SK-N-SH (cell line): Measurements from ENCODE around the gene RPGR. TPM values are rescaled to one million over a fixed set of nuclear protein-coding genes. Genes with fewer than 3 reads are reported as not detected.

Experiments used
- CTCF ChIA-PET: fragments of 300-600, 350-600 bp; formaldehyde crosslinking; extraction: SDS; loops from one replicate; lab custom pipeline; 2021; lab: Yijun Ruan, JAX
- POLR2A ChIA-PET: fragments of 350-600 bp; sonication (Branson Sonifier 250); formaldehyde crosslinking; extraction: SDS; loops from one replicate; lab custom pipeline; 2020; ENCODE audit warnings: antibody characterized with exemption, inconsistent platforms; lab: Yijun Ruan, JAX
- DNase-seq: peaks from one replicate; pipeline ENCODE4 v3.0.0; 2012
- H2AFZ ChIP-seq: fragments of 200-600 bp; sonication (generic); 2 replicates; pipeline ENCODE4 v1.8.1; 2016; ENCODE audit warnings: antibody characterized with exemption, mild to moderate bottlenecking, low read depth
- H3F3A ChIP-seq: fragments of 200-600 bp; sonication (generic); replicated peaks from 2 replicates; pipeline ENCODE3; 2016; ENCODE audit warnings: antibody characterized with exemption, mild to moderate bottlenecking; ENCODE audit not compliant: insufficient read depth
- H3K27ac ChIP-seq, 2 experiments: fragments of 200-500 bp in 1 of 2; fragments of 200-600 bp in 1 of 2; sonication (Bioruptor generic) in 1 of 2; sonication (generic), shearing (Covaris generic) in 1 of 2; 2 replicates each; pipeline versions ENCODE4 v1.5.1 to v1.6.1; 2014 to 2016; ENCODE audit warnings: low read depth in 2 of 2, inconsistent platforms in 1 of 2, low read length in 1 of 2, mild to moderate bottlenecking in 1 of 2, mixed read lengths in 1 of 2
- H3K27me3 ChIP-seq: fragments of 200-600 bp; sonication (generic), shearing (Covaris generic); 2 replicates; pipeline ENCODE4 v1.6.1; 2016; ENCODE audit warnings: mixed run types; ENCODE audit not compliant: insufficient read depth
- H3K36me3 ChIP-seq, 2 experiments: fragments of 200-500 bp in 1 of 2; fragments of 200-600 bp in 1 of 2; sonication (Bioruptor generic) in 1 of 2; sonication (generic) in 1 of 2; replicated peaks in 1 of 2; 2 replicates each; pipeline versions ENCODE3 to v1.5.1; 2014 to 2016; ENCODE audit warnings: low read length in 1 of 2, mild to moderate bottlenecking in 1 of 2; ENCODE audit not compliant: insufficient read depth in 2 of 2, control insufficient read depth in 1 of 2
- H3K4me1 ChIP-seq, 2 experiments: fragments of 200-500 bp in 1 of 2; fragments of 200-600 bp in 1 of 2; sonication (Bioruptor generic) in 1 of 2; sonication (generic), shearing (Covaris generic) in 1 of 2; 2 replicates each; pipeline versions ENCODE4 v1.5.1 to v1.6.1; 2014 to 2016; ENCODE audit warnings: low read depth in 1 of 2, low read length in 1 of 2, mixed run types in 1 of 2; ENCODE audit not compliant: insufficient read depth in 2 of 2, control insufficient read depth in 1 of 2
- H3K4me2 ChIP-seq: fragments of 200-600 bp; sonication (generic), shearing (Covaris generic); 2 replicates; pipeline ENCODE4 v1.6.1; 2017; ENCODE audit warnings: mixed run types
- H3K4me3 ChIP-seq, 2 experiments: fragments of 200-500 bp in 1 of 2; fragments of 200-600 bp in 1 of 2; sonication (Bioruptor generic) in 1 of 2; sonication (generic), shearing (Covaris generic) in 1 of 2; 2 replicates each; pipeline versions ENCODE4 v1.5.1 to v1.8.1; 2014 to 2016; ENCODE audit warnings: low read depth in 2 of 2, inconsistent platforms in 1 of 2, low read length in 1 of 2, mild to moderate bottlenecking in 1 of 2, mixed read lengths in 1 of 2, moderate library complexity in 1 of 2
- H3K79me2 ChIP-seq: fragments of 200-600 bp; sonication (generic); 2 replicates; pipeline ENCODE4 v1.8.1; 2017; ENCODE audit warnings: mild to moderate bottlenecking; ENCODE audit not compliant: insufficient read depth
- H3K9ac ChIP-seq: fragments of 200-600 bp; sonication (generic); 2 replicates; pipeline ENCODE4 v1.6.1; 2017; ENCODE audit warnings: mixed run types
- H3K9me2 ChIP-seq: fragments of 200-600 bp; sonication (generic); 2 replicates; pipeline ENCODE4 v1.6.1; 2017; ENCODE audit warnings: mixed run types
- H3K9me3 ChIP-seq: fragments of 200-600 bp; sonication (generic); 2 replicates; pipeline ENCODE4 v1.6.1; 2017; ENCODE audit warnings: mixed run types, mild to moderate bottlenecking, moderate library complexity
- H4K20me1 ChIP-seq: fragments of 200-600 bp; sonication (generic); 2 replicates; pipeline ENCODE4 v1.6.1; 2017; ENCODE audit warnings: mild to moderate bottlenecking, mixed run types; ENCODE audit not compliant: insufficient read depth
- CTCF ChIP-seq: fragments of 200-600 bp; sonication (generic); IDR thresholded peaks from 2 replicates; pipeline ENCODE4 v1.6.1; 2017; ENCODE audit warnings: antibody characterized with exemption, mild to moderate bottlenecking, moderate library complexity
- MAX ChIP-seq: IDR thresholded peaks from 2 replicates; pipeline ENCODE4 v1.4.0; 2012; ENCODE audit warnings: low read depth
- MXI1 ChIP-seq: IDR thresholded peaks from 2 replicates; pipeline ENCODE4 v1.6.1; 2012; ENCODE audit warnings: mild to moderate bottlenecking, low read depth, low read length, improper control_type of control experiment
- NRF1 ChIP-seq: IDR thresholded peaks from 2 replicates; pipeline ENCODE4 v1.6.1; 2012; ENCODE audit warnings: low read depth, mild to moderate bottlenecking, low read length
- PBX3 ChIP-seq: IDR thresholded peaks from 2 replicates; pipeline ENCODE4; 2012
- RAD21 ChIP-seq: IDR thresholded peaks from 2 replicates; pipeline ENCODE4 v1.6.1; 2012; ENCODE audit warnings: mild to moderate bottlenecking, low read length
- RFX5 ChIP-seq: IDR thresholded peaks from 2 replicates; pipeline ENCODE4 v1.6.1; 2012; ENCODE audit warnings: mild to moderate bottlenecking, improper control_type of control experiment, low read length
- SIN3A ChIP-seq: IDR thresholded peaks from 2 replicates; pipeline ENCODE4 v1.6.1; 2012; ENCODE audit warnings: low read depth, mild to moderate bottlenecking, low read length, moderate library complexity, borderline replicate concordance
- TAF1 ChIP-seq: IDR thresholded peaks from 2 replicates; pipeline ENCODE4 v1.6.1; 2012; ENCODE audit warnings: low read depth, mild to moderate bottlenecking, low read length, moderate library complexity, borderline replicate concordance
- TEAD4 ChIP-seq: IDR thresholded peaks from 2 replicates; pipeline ENCODE4 v1.4.0; 2012; ENCODE audit warnings: mild to moderate bottlenecking, borderline replicate concordance; ENCODE audit not compliant: insufficient read depth
- USF1 ChIP-seq: IDR thresholded peaks from 2 replicates; pipeline ENCODE4 v1.4.0; 2012; ENCODE audit warnings: low read depth, borderline replicate concordance
- USF2 ChIP-seq: fragments of 150-350 bp; IDR thresholded peaks from 2 replicates; pipeline ENCODE4 v1.6.1; 2017; ENCODE audit warnings: antibody characterized with exemption, low read length, low read depth, borderline replicate concordance
- WGBS: methylation state at CpG from one replicate; pipeline ENCODE4 v1.1.6; 2017; ENCODE audit warnings: low lambda C conversion rate; 5-methylcytosine and 5-hydroxymethylcytosine counted together
- polyA plus RNA-seq, 3 experiments: library from polyadenylated mRNA; depleted of rRNA; stranded (reverse); fragments of >200 nt; gene quantifications; 2 replicates each; pipeline ENCODE4 v1.2.3, GENCODE V29; 2012

Gene RPGR
- polyA plus RNA-seq, 1 of the 3 experiments (the other 2 are of a cell fraction) = 1.2 TPM

- Histone ChIP-seq H3K36me3 (no peaks in the 10 kb centered on the region), H4K20me1 (no peaks in the 10 kb centered on the region)
- no peak for DNase-seq
- TF ChIP-seq SIN3A = no peak
- no peak for TF ChIP-seq NRF1
- no peak for TF ChIP-seq TAF1
- no peak for TF ChIP-seq MAX
- TF ChIP-seq, all 33 proteins: peak for 0
- Histone ChIP-seq H3K27ac (no peak overlapping the region), H3K79me2 (no peaks in the 10 kb centered on the region), H3K4me2 (no peak overlapping the region), H3K9ac (no peak overlapping the region), H3K4me1 (no peaks in the 10 kb centered on the region), H2AFZ (no peak overlapping the region), H3K27me3 (no peaks in the 10 kb centered on the region), H3K4me3 (no peak overlapping the region), H3K9me2 (no peaks in the 10 kb centered on the region), H3F3A (no peaks in the 10 kb centered on the region), H3K9me3 (no peaks in the 10 kb centered on the region)
- ChIA-PET POLR2A (no interaction called here), CTCF (no interaction called here)
- 48% methylated on average over 5 of the region's 5 CpGs for WGBS
These were observed 39.6 kb downstream of the RPGR start for GRCh38 chrX:38287674-38288073.

GRCh38 chrX:38285649-38286048 is 41.7 kb downstream of the RPGR start:
- no peaks in the 10 kb centered on the region for H3K27me3 ChIP-seq
- CTCF ChIA-PET = no interaction called here
- H2AFZ ChIP-seq = no peak overlapping the region
- TF ChIP-seq MXI1 (no peak), CTCF (no peak), USF1 (no peak), MAX (no peak), TEAD4 (no peak), PBX3 (no peak), USF2 (no peak), RAD21 (no peak), RFX5 (no peak)
- 44% methylated on average over 1 of the region's 1 CpG for WGBS
- H3K79me2 ChIP-seq = no peaks in the 10 kb centered on the region
- no peak overlapping the region for H3K4me3 ChIP-seq
- H3K9me2 ChIP-seq = no peaks in the 10 kb centered on the region
- no peak overlapping the region for H3K27ac ChIP-seq
- POLR2A ChIA-PET = no interaction called here
- H3K4me2 ChIP-seq = no peak overlapping the region
- no peaks in the 10 kb centered on the region for H3K36me3 ChIP-seq
- H3F3A ChIP-seq = no peaks in the 10 kb centered on the region
- H3K4me1 ChIP-seq = no peaks in the 10 kb centered on the region
- no peaks in the 10 kb centered on the region for H4K20me1 ChIP-seq
- H3K9me3 ChIP-seq = no peaks in the 10 kb centered on the region
- no peak overlapping the region for H3K9ac ChIP-seq
- no peak for DNase-seq
